Epidermal melanocyte (primary cell): Measurements from ENCODE around the gene DPP7.
"Not testable (repeated sequence)": the region's sequence is repeated elsewhere in the genome, so short reads cannot be mapped to it uniquely, and the experiment has no call there.

Experiments
- DNase-seq: peaks from one replicate; pipeline ENCODE4 v3.0.0; 2011; ENCODE audit warnings: low spot score; ENCODE audit not compliant: insufficient read length

The DPP7 gene

GRCh38 chr9:137129456-137130175 is 15.1 kb upstream of the DPP7 start:
- DNase-seq = peak; percentile 100

GRCh38 chr9:137128862-137129455 is 14.4 kb upstream of the DPP7 start:
- DNase-seq = no peak

GRCh38 chr9:137128158-137128861 is 13.8 kb upstream of the DPP7 start:
- DNase-seq = no peak

DNA sequence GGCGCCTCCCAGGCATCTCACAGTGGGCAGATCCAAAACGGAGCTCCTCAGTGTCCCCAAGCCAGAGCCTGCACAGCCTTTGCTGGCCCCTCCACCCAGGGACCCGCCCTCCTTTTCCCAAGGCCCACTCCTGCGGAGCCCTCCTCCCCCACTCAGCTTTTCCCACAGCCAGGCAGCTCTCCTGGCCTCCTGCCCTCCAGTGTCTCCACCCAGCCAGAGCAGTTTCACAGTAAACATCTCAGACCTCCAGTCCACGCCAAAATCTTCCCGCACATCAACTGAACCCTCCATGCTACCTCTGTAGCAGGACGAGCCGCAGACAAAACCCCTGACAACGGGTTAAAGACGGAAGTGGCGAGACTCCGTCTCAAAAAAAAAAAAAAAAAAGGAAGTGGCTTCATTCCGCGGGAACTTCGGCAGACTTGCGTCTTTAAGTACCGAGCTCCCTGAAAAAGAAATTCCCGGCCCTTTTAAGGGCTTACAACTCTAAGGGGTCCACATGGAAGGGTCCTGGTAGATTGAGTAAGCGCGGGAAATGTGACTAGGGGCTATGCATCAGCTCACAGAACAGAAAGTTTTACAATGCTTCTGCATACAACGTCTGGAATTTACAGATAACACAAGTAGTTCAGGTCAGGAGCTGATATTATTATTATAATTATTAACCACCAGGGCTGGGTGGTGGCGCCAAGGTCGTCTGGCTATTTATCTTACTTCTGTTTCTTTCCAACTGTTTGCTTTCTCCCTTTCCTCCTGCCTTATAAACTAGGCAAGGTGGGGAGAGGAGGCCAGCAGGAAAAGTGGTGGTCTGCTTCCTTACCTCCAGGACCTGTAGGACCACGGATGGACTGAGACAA is 13.0 kb upstream of the DPP7 start:
- DNase-seq = no peak

- no peak for DNase-seq
These were observed 12.3 kb upstream of the DPP7 start for GRCh38 chr9:137126786-137127185.

DNA sequence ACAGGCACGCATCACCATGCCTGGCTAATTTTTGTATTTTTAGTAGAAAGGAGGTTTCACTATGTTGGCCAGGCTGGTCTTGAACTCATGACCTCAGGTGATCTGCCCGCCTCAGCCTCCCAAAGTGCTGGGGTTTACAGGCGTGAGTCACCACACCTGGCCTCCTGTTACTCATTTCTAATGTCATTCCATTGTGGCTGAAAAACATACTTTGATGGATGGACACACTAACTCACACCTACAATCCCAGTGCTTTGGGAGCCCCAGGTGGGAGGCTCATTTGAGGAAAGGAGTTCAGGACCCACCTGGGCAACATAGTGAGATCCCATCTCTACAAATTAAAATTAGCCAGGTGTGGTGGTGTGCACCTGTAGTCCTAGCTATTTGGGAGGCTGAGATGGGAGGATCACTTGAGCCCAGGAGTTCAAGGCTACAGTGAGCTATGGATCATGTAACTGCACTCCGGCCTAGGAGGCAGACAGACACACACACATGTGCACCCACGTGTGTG is 9.5 kb upstream of the DPP7 start:
- DNase-seq = not testable (repeated sequence)

DNA sequence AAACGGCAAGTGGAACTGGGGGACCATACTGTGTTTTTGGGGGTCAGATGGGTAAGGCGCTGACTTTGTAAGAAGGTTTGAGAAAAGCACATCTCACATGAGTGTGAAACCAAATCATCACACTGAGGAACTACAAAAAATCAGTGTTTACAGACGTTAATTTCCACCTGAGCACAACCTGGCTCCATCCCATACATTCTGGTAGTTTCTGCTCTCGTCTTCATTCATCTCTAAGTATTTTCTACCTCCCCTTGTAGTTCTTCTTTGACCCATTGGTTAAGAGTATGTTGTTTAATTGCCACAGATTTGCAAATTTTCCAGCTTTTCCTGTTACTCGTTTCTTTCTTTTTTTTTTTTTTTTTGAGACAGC is 8.9 kb upstream of the DPP7 start:
- no peak for DNase-seq

- DNase-seq = not testable (repeated sequence)
These were observed 8.4 kb upstream of the DPP7 start for GRCh38 chr9:137122796-137123467.

GRCh38 chr9:137121927-137122795 is 7.6 kb upstream of the DPP7 start:
- not testable (repeated sequence) for DNase-seq

DNA sequence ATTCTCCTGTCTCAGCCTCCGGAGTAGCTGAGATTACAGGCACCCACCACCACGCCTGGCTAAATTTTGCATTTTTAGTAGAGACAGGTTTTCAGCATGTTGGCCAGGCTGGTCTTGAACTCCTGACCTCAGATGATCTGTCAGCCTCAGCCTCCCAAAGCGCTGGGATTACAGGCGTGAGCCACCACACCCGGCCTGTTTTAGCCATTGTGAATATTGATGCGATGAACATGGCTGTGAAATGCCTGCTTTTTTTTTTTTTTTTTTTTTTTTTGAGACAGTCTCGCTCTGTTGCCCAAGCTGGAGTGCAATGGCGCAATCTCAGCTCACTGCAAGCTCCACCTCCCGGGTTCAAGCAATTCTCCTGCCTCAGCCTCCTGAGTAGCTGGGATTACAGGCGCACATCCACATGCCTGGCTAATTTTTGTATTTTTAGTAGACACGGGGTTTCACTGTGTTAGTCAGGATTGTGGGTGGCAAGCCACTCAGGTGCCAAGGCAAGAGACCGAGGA is 3.6 kb upstream of the DPP7 start:
- DNase-seq = not testable (repeated sequence)

GRCh38 chr9:137117269-137117731 is 2.8 kb upstream of the DPP7 start:
- no peak for DNase-seq

DNA sequence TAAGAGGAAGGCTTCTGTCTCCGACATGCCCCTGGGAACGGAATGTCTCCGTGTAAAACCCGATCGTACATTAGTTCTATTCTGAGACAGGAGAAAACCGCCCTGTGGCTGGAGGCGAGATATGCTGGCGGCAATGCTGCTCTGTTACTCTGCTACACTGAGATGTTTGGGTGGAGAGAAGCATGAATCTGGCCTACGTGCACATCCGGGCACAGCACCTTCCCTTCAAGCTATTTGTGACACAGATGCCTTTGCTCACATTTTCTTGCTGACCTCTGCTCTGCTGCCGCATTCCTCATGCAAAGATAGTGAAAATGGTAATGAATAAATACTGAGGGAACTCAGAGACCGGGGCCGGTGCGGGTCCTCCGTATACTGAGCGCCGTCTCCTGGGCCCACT is 2.2 kb upstream of the DPP7 start:
- DNase-seq = no peak

- no peak for DNase-seq
These were observed 1.5 kb upstream of the DPP7 start for GRCh38 chr9:137116027-137116507.

- DNase-seq = no peak
These were observed 977 bp upstream of the DPP7 start for GRCh38 chr9:137115394-137116026.

- DNase-seq = no peak
These were observed 317 bp downstream of the DPP7 start for GRCh38 chr9:137114220-137114612.

DNA sequence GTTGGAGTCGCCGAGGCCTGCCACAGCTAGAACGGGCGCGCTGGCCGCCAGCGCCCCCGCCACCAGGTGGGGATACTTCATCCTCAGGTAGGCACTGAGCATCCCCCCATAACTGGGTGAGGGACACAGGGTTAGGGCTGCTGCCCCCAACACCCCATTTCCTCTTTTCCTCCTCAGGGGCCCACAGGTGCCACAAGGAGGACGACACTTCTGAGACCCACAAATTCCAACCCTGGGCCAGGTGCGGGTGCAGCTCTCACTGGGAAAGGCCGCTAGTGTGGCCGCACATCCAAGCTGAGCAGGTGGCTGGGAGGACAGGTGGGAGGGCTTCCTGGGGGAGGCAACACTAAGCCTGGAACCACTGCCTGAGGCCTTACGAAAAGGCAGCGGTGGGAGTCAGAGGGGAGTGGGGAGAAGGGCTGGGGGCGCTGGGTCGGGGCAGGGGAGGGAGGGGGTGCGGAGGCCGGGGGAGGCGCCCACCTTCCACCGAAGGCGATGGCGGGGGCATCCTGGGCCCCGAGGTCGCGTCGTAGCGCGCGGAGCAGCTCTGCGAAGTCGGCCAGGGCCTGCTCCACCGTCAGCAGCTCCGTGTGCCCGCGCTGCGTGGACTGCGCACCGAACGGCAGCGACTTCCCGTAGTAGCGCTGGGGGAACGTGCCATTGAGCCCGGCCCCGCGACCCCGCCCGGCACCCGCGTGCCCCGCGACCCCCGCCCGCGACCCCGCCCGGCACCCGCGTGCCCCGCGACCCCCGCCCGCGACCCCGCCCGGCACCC is 961 bp downstream of the DPP7 start:
- peak; percentile 65 for DNase-seq

DNA sequence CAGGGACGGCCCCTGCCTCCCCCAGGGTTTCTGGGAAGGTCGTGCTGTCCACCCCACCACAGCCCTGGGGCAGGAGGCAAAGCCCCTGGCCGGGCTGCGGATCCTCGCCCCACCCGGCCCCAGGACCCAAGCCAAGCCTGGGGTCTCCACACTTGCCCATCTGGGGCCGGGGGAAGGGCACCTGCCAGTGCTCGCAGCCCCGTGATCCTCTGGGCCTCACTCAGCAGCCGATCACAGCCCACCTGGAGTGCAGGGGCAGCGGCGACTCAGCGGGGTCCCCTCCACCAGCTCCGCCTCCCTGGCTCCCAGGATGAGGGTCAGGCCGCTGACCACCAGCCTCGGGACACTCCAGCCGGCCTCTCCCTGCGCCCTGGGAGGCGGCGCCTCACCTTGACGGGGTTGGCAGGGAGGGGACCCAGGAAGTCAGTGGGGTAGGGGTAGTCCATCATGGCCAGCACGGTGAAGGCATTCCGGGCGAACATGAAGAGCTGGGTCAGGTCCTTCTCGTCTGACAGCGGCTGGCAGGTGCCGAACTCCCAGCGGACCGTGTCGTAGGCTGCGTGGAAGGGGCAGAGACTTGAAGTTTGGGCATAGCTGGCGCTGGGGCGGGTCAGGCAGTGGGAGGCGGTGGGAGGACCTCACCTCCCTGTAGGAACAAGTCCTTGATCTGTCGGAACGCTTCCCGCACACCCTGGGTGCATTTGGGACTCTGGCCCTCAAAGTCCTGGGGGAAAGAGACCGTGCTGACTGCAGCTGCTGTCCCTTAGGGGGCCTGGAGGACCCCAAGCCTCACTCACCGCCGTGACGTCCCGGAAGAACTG is 1.8 kb downstream of the DPP7 start:
- DNase-seq = no peak
